Mesodermal cell (in vitro differentiated cells): Measurements from ENCODE around the gene INSL4.

Source experiments
- H3K27ac ChIP-seq: 2 replicates; pipeline ENCODE4 v1.7.0; 2013; ENCODE audit warnings: mild to moderate bottlenecking, low read depth, low read length, moderate library complexity; ENCODE audit not compliant: severe bottlenecking
- H3K36me3 ChIP-seq: 2 replicates; pipeline ENCODE4 v1.7.1; 2013; ENCODE audit warnings: mild to moderate bottlenecking, low read length, moderate library complexity; ENCODE audit not compliant: control insufficient read depth, insufficient read depth
- H3K4me1 ChIP-seq: one replicate; pipeline ENCODE4 v1.7.1; 2013; ENCODE audit warnings: mild to moderate bottlenecking, low read length; ENCODE audit not compliant: insufficient read depth, control insufficient read depth, poor library complexity, severe bottlenecking
- H3K4me3 ChIP-seq: 2 replicates; pipeline ENCODE4 v1.7.0; 2013; ENCODE audit warnings: low read length, control low read depth, mild to moderate bottlenecking; ENCODE audit not compliant: insufficient read depth, poor library complexity, severe bottlenecking; ENCODE audit errors: extremely low read depth
- H3K9me3 ChIP-seq: 2 replicates; pipeline ENCODE4 v1.7.1; 2013; ENCODE audit warnings: mild to moderate bottlenecking, low read length, moderate library complexity; ENCODE audit not compliant: control insufficient read depth
- WGBS, 2 experiments: methylation state at CpG; one replicate each; pipeline ENCODE4 v1.1.5; 2013; ENCODE audit warnings: missing lambda C conversion rate in 2 of 2; ENCODE audit not compliant: insufficient coverage in 2 of 2; 5-methylcytosine and 5-hydroxymethylcytosine counted together

INSL4 gene

GRCh38 chr9:5263351-5264218, 32.4 kb downstream of the INSL4 start:
- H3K4me3 ChIP-seq: no peak overlapping the region
- H3K4me1 ChIP-seq: peaks cover 7% of the 10 kb centered on the region
- peaks cover 5% of the 10 kb centered on the region for H3K9me3 ChIP-seq
- no peak overlapping the region for H3K27ac ChIP-seq
- H3K36me3 ChIP-seq: no peaks in the 10 kb centered on the region
- WGBS, 2 experiments: 40 to 60% methylated on average over 1 of the region's 5 CpGs

GRCh38 chr9:5264219-5264595, 33.0 kb downstream of the INSL4 start:
- no peak overlapping the region for H3K27ac ChIP-seq
- peaks cover 5% of the 10 kb centered on the region for H3K9me3 ChIP-seq
- peaks cover 9% of the 10 kb centered on the region for H3K4me1 ChIP-seq
- no peaks in the 10 kb centered on the region for H3K36me3 ChIP-seq
- H3K4me3 ChIP-seq: no peak overlapping the region

- Histone ChIP-seq H3K4me1 (peaks cover 20% of the 10 kb centered on the region), H3K4me3 (no peak overlapping the region), H3K36me3 (no peaks in the 10 kb centered on the region), H3K27ac (no peak overlapping the region), H3K9me3 (peaks cover 5% of the 10 kb centered on the region)
- 50 to 73% methylated on average over 1 of the region's 1 CpG for WGBS, 2 experiments
These were observed 34.7 kb downstream of the INSL4 start for GRCh38 chr9:5265939-5266338.

GRCh38 chr9:5269249-5269715, 38.1 kb downstream of the INSL4 start:
- H3K36me3 ChIP-seq: no peaks in the 10 kb centered on the region
- WGBS, 2 experiments: 14% methylated on average over 1 of the region's 6 CpGs; no CpG with 5 or more reads in 1 of the 2 experiments
- H3K4me3 ChIP-seq: no peak overlapping the region
- H3K4me1 ChIP-seq: peaks cover 20% of the 10 kb centered on the region
- H3K27ac ChIP-seq: peak overlapping the region; percentile 91
- no peaks in the 10 kb centered on the region for H3K9me3 ChIP-seq

GRCh38 chr9:5274770-5275169, 43.6 kb downstream of the INSL4 start:
- peaks cover 9% of the 10 kb centered on the region for H3K4me1 ChIP-seq
- no peak overlapping the region for H3K27ac ChIP-seq
- H3K4me3 ChIP-seq: no peak overlapping the region
- no peaks in the 10 kb centered on the region for H3K9me3 ChIP-seq
- WGBS, 2 experiments: 100% methylated on average over 2 of the region's 2 CpGs; no CpG with 5 or more reads in 1 of the 2 experiments
- no peaks in the 10 kb centered on the region for H3K36me3 ChIP-seq

- WGBS, 2 experiments: no CpG with 5 or more reads among the region's 2 CpGs
- no peaks in the 10 kb centered on the region for H3K4me1 ChIP-seq
- H3K4me3 ChIP-seq: no peak overlapping the region
- no peaks in the 10 kb centered on the region for H3K9me3 ChIP-seq
- no peak overlapping the region for H3K27ac ChIP-seq
- no peaks in the 10 kb centered on the region for H3K36me3 ChIP-seq
These were observed 47.3 kb downstream of the INSL4 start for GRCh38 chr9:5278486-5278885.
